ENCODE results near the gene GPR37L1.
"Not testable (repeated sequence)": the region's sequence is repeated elsewhere in the genome, so short reads cannot be mapped to it uniquely, and the experiment has no call there.

GPR37L1 gene

DNA sequence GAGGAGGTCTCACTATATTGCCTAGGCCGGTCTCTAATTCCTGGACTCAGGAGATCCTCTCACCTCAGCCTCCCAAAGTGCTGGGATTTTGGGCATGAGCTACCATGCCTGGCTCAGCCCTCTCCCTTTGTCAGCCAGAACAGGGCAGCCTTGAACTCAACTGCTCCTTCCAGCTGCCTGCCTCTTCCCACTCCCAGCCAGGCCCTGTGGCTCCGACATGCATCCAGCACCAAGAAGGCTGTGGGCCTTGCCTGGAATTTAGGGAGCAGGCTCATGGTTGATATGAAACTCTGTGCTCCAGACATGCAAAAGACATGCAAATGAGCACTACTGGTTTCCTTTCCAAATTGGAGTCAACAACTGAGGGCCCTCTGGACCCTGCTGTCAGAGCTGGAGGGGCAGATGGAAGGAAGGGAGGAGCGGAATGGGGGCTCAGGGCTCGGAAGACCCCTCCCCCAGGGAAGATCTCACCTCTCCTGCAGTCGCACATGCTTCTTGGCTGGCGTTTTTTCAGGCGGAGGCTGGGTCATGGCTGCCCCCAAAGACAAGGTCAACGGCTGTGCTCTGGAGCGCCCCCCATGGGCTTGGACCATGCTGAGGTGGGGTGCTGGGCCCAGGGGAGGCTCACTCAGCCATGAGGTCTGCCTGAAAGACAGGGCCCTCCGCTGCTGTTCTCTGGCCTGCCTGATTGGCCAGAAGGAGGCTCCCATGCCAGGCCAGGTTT, 36.3 kb downstream of the GPR37L1 start:
- DNase-seq, result peak; percentile 29

DNA sequence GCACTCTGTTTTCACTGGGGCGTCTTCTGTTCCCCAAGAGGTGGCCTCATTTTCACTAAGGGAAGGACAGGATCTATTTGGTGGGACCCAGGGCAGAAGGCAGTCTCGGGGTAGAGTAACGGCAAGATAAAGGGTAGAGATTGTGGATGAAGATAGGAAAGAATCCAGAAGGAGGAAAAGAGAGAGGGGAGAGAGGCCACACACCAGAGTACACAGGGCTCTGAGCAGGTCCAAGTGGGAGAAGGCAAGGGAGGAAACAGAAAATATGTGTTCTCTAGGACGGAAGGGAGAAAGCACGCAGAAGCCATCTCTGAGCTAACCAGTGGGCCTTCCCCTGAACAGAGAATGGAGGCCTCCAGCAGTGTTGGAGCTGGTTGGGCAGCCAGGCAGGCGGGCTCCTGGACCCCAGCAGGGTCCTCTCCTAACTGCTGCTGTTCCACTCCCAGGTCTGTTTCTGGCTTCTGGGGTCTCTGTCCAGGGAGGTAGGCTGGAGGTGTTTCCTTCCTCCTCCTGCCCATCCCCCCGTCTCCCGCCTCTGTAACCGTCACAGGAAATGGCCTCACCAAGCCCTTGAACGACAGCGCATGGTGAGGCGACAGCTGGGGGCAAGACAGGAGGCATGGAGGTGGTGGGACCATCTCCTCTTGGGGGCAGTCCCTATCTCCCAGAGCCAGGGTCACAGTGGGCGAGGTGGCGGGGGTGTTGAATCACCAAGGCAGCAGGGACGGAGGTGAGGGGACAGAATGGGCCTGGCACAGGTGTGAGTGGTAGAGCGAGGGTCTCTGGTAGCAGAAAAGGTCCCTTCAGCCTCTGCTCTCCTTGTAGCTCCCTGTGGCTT, 37.0 kb downstream of the GPR37L1 start:
- peak; percentile 65 for DNase-seq

DNA sequence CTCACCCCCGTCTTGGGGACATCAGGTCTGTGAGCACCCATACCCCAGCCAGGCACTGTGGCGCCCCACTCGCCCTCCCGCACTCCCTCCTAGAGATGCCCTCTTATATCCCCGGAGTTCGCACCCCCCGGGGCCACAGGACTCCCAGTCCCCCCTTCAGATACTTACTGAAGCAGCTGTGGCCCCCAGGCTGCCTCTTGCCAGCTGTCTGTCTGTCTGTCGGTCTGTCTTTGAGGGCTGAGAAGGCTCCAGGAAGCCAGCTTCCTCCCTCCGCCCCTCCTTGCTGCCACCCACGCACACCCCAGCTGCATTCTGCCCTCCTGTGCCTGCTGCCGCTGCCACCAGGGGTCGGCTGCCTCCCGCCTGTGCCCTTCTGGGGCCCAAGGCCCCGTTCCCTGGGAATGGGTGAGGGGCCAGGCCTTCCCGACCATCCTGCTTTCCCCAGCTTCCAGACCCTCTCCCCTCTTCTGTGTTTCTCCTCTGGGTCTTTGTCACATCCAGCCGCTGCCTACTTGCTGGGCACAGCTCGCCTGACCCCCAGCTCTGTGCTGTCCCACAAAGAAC, 37.7 kb downstream of the GPR37L1 start, which contains the start of gene PTPN7:
PTPN7 (minus strand) TSS at position 226 of the 564 bp plus-strand sequence. CDS start 1,200 bp downstream, outside the sequence.
- peak; percentile 82 for DNase-seq

DNA sequence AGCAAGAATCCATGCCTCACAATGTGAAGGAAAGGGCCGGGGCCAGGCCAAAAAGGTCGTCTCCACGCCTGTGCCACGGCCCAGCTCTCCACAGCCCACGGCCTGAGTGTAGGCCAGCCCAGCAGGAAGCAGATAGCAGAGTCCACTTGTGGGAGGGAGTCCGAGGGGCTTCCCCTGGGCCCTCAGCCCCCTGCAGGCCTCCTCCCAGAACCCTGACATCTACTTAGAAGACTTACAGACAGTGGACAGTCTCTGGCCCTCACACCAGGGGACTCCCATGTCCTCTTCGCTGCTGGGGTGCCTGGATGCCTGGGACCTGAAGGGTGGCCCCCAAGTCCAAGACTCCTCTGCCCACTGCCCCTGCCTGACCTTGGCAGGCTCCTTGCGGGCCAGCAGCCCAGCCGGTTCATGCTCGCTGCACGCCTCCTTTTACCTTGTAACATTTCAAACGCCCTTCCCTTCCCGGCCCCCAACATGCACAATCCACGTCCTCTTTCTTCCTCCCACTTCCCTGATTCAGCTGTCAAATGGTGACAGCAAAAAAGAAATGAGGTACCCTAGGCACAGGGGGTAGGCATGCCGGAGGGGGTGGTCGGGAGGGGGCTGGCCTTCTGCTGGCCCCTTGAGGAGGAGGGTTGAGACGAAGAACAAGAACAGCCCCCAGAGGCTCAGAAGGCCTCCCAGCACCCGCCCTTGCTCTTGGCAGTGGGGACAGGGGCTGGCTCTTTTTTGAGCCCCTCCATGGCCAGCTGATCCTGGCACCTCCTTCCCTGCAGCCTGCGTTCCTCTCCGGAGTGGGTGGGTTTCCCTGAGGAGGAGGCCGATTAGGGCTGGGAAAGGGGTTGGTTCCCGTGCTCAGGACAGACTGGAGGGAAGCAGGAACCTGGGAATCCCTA, 38.7 kb downstream of the GPR37L1 start:
- DNase-seq, result peak; percentile 15

DNA sequence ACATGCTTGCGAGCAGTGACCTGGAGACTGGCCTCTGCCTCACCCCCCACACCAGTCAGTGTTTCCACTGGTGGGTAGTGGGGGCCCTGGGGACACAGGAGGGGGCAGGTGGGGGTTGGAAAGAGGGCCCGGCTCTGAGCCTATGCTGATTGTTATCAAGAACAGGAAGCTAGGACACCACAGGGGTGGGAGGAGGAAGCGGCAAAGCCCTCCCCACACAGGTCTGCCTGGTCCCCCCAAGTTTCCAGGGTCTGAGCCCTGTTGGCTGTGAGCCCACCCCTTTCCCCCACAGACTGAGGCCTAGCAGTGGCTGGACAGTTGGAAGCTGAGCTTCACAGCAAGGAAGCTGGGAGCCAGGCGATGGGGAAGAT, 39.3 kb downstream of the GPR37L1 start:
- DNase-seq, result peak; percentile 60

DNA sequence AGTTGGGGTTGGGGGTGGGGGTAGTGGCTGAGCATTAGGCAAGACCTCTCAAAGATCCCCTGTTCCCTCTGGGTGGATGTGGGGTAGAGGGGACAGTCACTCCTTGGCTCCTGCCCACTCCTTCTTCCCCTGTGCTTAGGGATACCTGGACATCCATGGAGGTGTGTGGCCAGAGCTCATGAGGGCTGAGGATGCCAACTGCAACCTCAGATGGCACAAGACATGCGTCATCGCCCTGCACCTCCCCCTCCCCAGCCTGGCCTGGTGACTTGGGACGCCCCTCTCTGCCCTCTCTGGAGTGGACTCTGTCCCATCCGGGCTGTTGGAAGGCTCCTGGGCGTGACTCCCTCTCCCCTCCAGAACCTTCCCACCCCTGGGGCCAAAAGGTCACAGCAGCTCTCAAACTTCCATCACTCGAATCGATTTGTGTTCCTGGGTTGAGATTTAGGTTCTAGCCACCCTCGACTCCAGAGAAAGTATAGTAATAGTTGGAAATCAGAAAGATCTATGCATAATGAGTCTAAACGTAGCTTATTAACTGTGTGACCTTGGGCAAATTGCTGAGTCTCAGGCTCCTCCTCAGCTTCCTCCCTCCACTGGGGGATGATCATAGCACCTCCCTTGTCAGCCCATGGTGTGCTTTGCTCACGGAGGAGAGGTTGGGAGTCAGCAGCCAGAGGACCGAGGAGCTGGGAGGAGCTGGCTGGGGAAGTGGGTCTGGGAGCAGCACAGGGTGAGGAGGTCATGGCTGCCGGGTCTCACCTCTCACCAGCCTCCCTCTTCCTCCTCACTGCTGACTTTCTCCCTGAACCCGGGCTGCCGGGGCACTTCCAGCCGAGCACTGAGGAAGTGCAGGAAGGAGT, 39.9 kb downstream of the GPR37L1 start:
- peak; percentile 49 for DNase-seq

DNA sequence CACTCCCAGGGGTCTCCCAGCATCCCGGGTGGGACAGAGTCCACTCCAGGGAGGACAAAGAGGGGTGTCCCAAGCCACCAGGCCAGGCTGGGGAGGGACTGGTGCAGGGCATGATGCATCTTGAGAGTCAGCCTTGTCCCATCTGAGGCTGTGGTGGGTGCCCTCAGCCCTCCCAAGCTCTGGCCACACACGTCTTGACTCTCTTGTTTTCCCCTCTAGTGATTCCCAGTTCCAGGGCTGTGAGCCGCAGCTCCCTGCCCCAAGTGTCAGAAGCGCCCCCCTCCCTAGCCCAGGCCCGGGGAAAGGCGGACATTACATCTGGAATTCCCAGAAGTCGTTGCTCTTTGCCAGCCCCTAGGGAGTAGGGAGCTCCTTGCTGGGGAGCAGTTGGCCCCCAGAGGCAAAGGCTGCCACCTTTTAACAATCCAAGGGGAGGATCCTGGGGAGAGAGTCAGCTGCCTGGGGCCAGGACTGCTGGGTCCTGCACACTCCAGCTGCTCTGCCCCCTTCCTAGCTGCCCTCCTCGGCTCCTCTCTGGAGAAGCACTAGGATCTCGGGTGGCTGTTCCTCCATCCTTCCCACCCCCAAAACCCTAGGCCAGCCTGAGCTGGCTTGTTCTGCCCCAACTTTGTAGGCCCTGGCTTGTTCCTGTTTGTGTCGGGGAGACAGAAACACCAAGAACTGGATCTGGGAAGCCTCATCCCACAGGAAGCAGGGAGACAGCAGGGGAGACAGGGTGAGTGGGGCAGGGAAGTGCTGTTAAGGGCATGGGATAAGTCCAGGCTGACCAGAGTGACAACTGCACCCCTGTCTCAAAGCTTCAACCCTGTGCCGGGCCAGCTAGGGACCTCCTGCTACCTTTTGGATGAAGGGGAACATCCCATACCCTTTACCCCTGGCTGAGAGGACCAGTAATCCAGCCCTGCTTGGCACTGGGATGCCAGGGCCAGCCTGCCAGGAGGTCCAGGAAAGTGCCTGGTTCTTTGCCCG, 40.9 kb downstream of the GPR37L1 start:
- DNase-seq, result no peak

DNA sequence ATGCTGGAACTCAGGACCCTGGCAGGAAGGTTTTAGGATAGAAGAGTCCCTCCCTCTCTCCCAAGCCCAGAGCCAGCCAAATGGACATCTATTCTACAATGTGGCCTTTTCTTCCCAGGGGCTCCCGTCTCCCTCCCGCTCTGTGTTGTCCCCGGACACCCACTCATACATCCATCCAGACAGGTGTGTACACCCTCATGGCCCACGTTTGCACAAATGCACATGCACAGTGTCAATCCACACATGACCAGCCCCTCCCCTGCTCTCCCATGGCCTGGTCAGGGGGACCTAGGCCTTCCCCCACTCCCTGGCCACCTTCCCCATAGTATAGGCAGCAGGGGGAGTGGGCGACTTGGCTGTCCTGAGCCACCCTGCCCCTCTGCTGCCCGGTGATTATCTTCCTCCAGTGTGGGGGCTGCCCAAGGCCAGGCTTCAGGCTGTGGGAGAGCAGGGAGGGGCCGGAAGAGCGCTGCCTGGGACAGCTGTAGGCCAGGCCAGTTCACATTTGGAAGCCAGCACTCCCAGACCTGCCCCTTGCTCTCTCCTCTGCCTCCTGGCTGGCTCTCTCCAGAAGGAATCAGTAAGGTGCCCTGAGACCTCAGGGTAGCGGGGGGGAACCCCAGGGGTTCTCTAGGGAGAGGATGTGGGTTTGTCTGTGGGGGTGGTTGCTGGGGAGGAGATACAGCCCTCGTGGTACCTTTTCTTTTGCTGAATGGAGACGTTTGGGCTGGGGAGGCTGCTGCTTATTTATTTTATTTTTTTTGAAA, 41.7 kb downstream of the GPR37L1 start:
- peak; percentile 83 for DNase-seq

DNA sequence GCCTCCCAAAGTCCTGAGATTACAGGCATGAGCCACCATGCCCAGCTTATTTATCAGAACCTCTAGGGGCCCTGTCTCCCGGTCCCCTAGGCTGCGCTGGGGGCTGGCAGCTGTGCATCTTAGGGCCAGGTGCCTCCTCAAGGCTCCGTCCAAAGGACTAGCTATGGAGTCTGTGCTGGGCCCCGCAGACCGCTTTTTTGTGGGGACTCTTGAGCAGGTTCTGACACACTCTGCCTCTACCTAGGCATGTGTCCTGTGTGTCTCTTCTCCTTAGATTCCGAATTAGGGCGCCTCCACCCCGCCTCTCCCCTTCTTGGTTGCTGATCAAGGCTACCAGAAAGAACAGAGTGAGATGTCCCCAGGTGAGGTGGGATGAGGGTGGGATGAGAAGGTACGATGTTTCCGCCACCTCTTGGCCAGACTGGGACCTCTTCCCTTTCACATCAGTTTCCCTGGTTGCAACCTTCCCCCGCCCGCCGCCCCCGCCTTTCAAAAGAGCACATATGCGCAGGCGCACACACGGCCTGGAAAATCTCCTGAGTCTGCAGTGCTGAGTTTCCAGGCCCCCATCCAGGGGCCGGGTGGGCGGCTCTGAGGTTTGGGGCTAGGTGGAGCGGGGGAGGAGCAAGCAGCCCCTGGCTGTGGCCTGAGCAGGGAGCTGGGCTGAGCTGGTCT, 42.7 kb downstream of the GPR37L1 start:
- DNase-seq, result peak; percentile 12

DNA sequence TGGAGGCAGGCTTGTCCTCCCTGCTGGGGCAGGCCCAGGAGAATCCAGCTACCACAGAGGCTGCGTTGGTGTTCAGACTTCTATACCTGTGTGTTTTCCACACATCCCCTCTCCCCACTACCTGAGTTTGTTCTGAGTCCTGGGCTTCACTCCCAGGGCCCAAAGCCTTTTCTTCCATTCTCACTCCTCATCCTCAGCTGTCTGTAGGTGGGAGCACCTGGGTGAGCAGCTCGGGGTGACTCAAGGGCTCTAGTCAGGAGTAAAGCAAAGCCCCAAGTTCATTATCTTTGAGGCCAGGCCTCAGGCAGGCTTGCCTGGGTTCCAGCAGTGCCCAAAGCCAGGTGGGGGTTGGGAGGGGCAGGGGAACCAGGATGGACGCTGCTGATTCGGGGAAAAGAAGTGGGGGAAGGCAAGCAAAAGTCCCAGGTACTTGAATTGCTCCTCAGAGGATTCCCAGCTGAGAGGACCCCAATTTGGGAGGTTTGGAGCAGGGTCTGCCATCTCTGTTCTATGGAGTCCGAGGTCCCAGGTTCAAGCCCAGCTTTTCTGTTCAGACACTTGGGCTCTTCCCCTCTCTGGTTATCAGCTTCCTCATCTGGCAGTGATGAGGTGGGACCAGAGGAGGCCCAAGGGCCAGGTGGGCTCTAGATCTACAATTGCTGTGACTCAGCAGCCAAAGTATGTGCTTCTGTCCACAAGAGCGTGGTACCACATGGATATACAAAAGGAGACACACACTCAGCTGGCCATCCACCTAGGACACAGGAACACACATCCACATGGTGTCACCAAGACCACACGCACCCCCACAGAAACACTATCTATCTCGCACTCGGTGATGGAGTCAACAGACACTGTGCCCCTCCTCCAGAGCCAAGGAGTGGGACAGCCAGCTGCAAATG, 43.5 kb downstream of the GPR37L1 start:
- no peak for DNase-seq

DNA sequence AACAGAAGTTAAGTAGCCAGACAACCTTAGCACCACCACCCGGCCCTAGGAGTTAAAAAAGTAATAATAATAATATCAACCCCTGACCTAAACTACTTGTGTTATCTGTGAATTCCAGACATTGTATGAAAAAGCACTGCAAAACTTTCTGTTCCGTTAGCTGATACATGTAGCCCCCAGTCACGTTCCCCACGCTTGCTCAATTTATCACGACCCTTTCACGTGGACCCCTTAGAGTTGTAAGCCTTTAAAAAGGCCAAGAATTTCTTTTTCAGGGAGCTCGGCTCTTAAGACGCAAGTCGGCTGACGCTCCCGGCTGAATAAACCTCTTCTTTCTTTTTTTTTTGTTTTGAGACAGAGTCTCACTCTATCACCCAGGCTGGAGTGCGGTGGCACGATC, 44.3 kb downstream of the GPR37L1 start:
- not testable (repeated sequence) for DNase-seq

DNA sequence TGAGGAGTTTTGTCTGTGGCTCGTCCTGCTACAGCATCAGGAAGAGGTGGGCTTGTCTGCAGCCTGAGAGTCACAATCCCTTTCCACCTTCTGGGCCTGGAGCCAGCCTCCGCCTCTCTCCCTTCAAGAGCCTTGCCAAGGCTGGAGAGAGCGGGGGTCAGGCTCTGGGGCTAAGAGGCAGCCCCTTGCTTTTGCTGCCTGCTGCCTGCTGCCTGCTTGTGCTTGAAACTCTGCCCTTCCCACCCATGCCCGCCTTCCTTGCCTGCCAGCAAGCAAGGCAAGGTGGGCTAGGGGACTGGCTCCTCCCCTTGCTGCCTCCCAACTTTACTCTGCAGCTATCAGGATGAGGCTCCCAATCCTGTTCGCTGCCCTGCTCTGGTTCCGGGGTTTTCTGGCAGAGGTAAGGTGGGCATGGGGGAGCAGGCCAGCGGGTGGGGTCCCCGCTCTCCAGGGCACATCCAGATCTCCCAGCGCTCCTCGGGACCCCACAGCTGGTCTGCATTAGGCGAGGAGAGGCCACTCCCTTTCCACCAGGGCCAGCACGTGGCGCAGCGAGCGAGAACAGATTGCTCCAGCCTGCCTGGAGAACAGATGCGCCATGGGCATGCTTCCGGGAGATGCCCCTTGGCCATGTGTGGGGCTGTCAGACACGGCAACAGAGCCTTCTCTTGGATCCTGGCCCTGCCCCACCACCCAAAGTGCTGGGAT, 45.1 kb downstream of the GPR37L1 start:
- DNase-seq, result no peak

DNA sequence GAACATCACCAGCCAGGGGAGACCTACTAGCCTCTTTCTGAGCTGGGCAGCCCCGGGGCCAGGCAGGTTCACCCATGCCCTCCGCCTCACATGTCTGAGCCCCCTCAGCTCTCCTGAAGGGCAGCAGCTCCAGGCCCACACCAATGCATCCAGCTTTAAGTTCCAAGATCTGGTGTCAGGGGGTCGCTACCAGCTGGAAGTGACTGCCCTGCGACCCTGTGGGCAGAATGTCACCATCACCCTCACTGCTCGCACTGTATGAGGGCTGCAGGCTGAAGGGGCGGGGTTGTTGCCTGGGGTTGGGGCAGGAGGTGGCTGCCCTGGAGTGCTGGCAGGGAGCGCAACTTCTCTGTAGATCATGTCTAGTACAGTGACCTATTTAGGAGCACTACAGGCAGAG, 46.1 kb downstream of the GPR37L1 start:
- no peak for DNase-seq

DNA sequence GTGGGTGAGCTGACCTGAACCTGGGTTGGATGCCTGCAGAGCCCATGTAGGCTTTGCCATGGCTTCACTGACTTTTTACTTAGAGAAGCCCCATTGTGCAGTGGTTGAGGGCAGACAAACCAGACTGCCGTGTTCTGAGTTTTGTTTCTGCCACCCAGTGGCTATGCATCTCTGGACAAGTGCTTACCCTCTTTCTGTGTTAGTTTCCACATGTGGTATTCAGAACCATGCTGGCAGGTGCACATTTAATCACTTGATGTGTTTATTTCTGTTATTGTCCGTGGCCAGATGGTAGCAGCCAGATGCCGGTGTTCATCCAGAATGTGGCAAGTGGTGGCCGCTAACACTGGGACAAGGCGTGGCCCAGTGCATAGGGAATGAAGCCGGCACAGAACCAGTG, 48.0 kb downstream of the GPR37L1 start:
- DNase-seq, result peak; percentile 28

DNA sequence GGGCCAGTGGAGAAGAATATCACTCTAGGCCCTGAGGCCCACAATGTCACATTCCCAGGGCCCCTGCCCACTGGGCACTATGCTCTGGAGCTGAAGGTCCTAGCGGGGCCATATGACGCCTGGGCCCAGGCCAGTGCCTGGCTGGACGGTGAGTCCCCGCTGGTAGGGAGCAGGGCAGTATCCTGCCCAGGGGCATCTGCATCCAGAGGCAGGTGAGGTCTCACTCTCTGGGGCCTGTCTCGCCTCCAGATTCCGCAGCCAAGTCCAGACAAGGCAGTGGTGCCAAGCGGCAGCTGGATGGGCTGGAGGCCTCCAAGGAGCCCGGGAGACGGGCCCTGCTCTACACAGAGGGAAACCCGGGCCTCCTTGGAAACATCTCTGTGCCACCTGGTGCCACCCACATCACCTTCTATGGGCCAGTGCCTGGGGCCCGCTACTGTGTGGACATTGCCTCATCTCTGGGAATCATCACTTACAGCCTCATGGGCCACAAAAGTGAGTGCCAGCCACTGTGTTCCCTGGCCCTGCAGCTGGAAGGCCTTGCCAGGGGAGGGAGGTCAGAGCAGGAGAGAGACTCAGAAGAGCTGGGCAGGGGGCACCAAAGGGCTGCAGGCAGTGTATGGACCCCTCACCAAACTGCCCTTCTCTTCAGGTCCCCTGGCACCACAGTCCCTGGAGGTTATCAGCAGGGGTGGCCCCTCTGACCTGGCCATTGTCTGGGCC, 48.7 kb downstream of the GPR37L1 start:
- no peak for DNase-seq

DNA sequence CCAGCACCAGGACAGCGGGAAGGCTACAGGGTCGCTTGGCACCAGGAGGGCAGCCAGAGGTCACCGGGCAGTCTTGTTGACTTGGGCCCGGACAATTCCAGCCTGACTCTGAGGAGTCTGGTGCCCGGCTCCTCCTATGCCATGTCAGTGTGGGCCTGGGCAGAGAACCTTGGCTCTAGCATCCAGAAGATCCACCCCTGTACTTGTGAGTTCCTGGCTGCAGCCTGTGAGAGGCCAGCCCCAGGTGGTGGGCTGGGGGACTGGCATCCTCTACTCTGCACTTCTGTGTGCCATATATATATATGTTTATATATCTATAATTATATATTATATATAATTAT, 49.3 kb downstream of the GPR37L1 start:
- DNase-seq, result no peak

DNA sequence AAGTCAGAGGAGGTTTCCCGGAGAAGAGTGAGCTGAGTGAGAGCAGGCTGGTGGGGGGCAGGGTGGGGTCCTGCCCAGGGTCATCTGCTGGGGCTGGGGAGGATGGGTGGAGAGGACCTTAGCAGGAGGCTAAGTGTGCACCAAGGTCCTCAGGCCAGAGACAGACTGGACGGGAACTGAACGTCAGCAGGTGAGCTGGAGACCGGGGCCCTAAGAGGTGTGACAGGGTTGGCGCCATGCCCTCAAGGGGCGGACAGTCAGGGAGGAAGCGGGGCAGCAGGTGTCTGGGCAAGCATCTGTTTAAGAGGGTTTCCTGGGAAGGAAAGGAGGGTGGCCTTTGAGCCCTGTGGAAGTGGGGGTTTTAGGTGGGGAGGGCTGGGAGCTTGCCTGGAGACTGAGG, 51.3 kb downstream of the GPR37L1 start:
- no peak for DNase-seq
